ENCODE data around the gene EPB41L3. TPM values are rescaled to one million over a fixed set of nuclear protein-coding genes. Genes with fewer than 3 reads are reported as not detected.

Gene EPB41L3
- polyA plus RNA-seq, 1 donor (not counting 4 experiments of a cell fraction or from before 2014, with no cell fraction given), result 0.39 TPM

DNA sequence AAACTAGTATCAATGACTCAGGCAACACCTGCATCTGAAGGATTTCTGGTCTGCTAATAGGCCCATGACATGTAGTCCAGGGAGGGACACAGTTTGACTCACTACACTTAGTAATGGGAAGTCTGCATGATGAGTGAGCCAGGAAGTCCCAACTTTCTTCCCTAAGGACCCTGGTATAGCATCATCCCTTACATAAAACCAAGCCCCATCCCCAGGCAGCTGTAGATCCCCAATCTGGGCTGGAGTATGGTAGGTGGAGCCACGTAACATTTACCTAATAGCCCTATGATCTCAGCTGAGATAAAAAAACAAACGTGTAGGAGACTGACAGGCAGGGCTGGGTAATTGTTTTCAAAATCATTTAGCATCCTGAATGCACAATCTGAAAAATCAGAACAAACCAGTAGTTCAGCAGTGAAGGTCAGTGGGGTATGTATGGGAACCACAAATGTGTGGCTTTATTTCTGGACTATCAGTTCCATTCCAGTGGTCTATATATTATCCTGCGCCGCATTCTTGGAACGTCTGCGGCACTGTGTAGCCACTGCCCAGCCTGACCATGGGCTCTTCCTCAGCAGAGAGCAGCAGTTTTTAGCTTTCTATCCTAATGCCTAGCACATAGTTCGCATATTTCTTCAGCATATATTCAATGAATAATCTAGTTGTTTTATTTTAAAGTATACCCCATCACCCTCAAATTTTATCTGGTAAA is 33.5 kb downstream of the EPB41L3 start:
- no peak for TF ChIP-seq EZH2 (IDR thresholded peaks at IDR 0.05; ENCODE audit: low read length)
- dilution Hi-C loops (cut with MboI; ENCODE audit: extremely low pct_ligation_motif_present, low sequenced_read_pairs), result no loop called here
- Histone ChIP-seq H3K36me3 (ENCODE audit: control insufficient read depth in 2 of 2, extremely low read depth in 1 of 2, insufficient read depth in 2 of 2, low read length in 2 of 2) (no peaks in the 10 kb centered on the region), H3K79me2 (ENCODE audit: control insufficient read depth, insufficient read depth, low read length) (no peaks in the 10 kb centered on the region), H3K27me3 (ENCODE audit: control insufficient read depth, extremely low read depth, insufficient read depth, low read length) (no peaks in the 10 kb centered on the region), H3K4me3 (ENCODE audit: control insufficient read depth in 2 of 3, extremely low read depth in 1 of 3, insufficient read depth in 2 of 3, low read depth in 1 of 3, low read length in 3 of 3) (no peak overlapping the region), H3K9ac (ENCODE audit: control insufficient read depth, extremely low read depth, insufficient read depth, low read length) (no peak overlapping the region), H3K4me1 (ENCODE audit: control insufficient read depth, extremely low read depth, insufficient read depth, low read length) (no peaks in the 10 kb centered on the region), H3K27ac (ENCODE audit: control insufficient read depth, insufficient read depth, low read length) (no peak overlapping the region), H3K9me1 (ENCODE audit: control insufficient read depth, extremely low read depth, insufficient read depth, low read length) (no peaks in the 10 kb centered on the region), H3K9me3 (ENCODE audit: control insufficient read depth, low read depth, low read length) (no peaks in the 10 kb centered on the region), H3K4me2 (ENCODE audit: control insufficient read depth, extremely low read depth, insufficient read depth, low read depth, low read length) (no peak overlapping the region), H4K20me1 (ENCODE audit: control insufficient read depth, extremely low read depth, insufficient read depth, low read length) (no peaks in the 10 kb centered on the region), H2AFZ (ENCODE audit: control insufficient read depth, low read length) (no peak overlapping the region)
- no peak for DNase-seq (ENCODE audit: low read depth, low spot score)
- no peak for FAIRE-seq

DNA sequence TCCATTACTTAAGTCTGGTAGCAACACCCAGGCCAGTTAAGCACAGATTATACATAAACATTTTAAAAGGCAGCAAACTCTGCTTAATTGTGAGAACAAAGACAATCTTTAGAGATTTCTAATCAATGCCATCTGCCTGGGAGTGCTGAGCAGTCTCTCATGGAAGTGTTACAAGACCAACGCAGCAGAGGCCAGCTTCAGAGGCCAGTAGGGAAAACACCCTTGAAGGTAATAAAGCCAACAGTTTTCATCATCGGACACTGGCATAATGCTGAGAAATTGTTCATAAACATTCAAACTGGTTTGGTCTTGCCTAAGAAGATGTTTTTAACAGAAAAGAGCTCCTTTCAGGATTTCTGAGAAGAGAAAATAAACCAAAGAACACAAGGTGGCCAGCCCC is 35.0 kb downstream of the EPB41L3 start:
- no peaks in the 10 kb centered on the region for H3K79me2 ChIP-seq (ENCODE audit: control insufficient read depth, insufficient read depth, low read length)

More for the DNA sequence above, 35.0 kb downstream of the EPB41L3 start:
- FAIRE-seq (no peak), DNase-seq (ENCODE audit: low read depth, low spot score) (no peak)
- H4K20me1 ChIP-seq (ENCODE audit: control insufficient read depth, extremely low read depth, insufficient read depth, low read length), result no peaks in the 10 kb centered on the region
- dilution Hi-C loops (cut with MboI; ENCODE audit: extremely low pct_ligation_motif_present, low sequenced_read_pairs), result no loop called here
- H3K9me3 ChIP-seq (ENCODE audit: control insufficient read depth, low read depth, low read length), result no peaks in the 10 kb centered on the region
- TF ChIP-seq, protein P1, sequence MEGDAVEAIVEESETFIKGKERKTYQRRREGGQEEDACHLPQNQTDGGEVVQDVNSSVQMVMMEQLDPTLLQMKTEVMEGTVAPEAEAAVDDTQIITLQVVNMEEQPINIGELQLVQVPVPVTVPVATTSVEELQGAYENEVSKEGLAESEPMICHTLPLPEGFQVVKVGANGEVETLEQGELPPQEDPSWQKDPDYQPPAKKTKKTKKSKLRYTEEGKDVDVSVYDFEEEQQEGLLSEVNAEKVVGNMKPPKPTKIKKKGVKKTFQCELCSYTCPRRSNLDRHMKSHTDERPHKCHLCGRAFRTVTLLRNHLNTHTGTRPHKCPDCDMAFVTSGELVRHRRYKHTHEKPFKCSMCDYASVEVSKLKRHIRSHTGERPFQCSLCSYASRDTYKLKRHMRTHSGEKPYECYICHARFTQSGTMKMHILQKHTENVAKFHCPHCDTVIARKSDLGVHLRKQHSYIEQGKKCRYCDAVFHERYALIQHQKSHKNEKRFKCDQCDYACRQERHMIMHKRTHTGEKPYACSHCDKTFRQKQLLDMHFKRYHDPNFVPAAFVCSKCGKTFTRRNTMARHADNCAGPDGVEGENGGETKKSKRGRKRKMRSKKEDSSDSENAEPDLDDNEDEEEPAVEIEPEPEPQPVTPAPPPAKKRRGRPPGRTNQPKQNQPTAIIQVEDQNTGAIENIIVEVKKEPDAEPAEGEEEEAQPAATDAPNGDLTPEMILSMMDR (optimal IDR thresholded peaks at IDR 0.05 in 1 of 3, IDR thresholded peaks at IDR 0.05 in 1 of 3, conservative IDR thresholded peaks at IDR 0.05 in 1 of 3; ENCODE audit: extremely low read depth in 1 of 3, insufficient read depth in 2 of 3, low read length in 3 of 3), result no peak
- TF ChIP-seq EZH2 (IDR thresholded peaks at IDR 0.05; ENCODE audit: low read length), result no peak
- H3K27me3 ChIP-seq (ENCODE audit: control insufficient read depth, extremely low read depth, insufficient read depth, low read length), result no peaks in the 10 kb centered on the region
- H2AFZ ChIP-seq (ENCODE audit: control insufficient read depth, low read length), result no peak overlapping the region
- H3K9me1 ChIP-seq (ENCODE audit: control insufficient read depth, extremely low read depth, insufficient read depth, low read length), result no peaks in the 10 kb centered on the region
- H3K4me3 ChIP-seq (ENCODE audit: control insufficient read depth in 2 of 3, extremely low read depth in 1 of 3, insufficient read depth in 2 of 3, low read depth in 1 of 3, low read length in 3 of 3), result no peak overlapping the region
- H3K9ac ChIP-seq (ENCODE audit: control insufficient read depth, extremely low read depth, insufficient read depth, low read length), result no peak overlapping the region
- no peak overlapping the region for H3K4me2 ChIP-seq (ENCODE audit: control insufficient read depth, extremely low read depth, insufficient read depth, low read depth, low read length)
- no peaks in the 10 kb centered on the region for H3K36me3 ChIP-seq (ENCODE audit: control insufficient read depth in 2 of 2, extremely low read depth in 1 of 2, insufficient read depth in 2 of 2, low read length in 2 of 2)
- H3K27ac ChIP-seq (ENCODE audit: control insufficient read depth, insufficient read depth, low read length), result no peak overlapping the region
- H3K4me1 ChIP-seq (ENCODE audit: control insufficient read depth, extremely low read depth, insufficient read depth, low read length), result no peaks in the 10 kb centered on the region

All from keratinocyte (primary cell).